HCT116 (cell line): Measurements from ENCODE around the gene HOTAIR. TPM values are rescaled to one million over a fixed set of nuclear protein-coding genes. Genes with fewer than 3 reads are reported as not detected.

Experiments
- ATAC-seq: fragments of 200-7000 bp; cut with Tn5 transposase; 2 replicates; pipeline ENCODE4 v1.9.1; 2020; ENCODE audit warnings: mild to moderate bottlenecking, moderate library complexity
- BruUV-seq: library from RNA; stranded (reverse); fragments of 400-500 nt; replicated peaks from 2 replicates; lab custom pipeline; 2021; lab: Mats Ljungman, UMichigan
- CTCF ChIA-PET: fragments of 300-600 bp; sonication (Branson Sonifier 250); formaldehyde crosslinking; loops from one replicate; lab custom pipeline; 2021; ENCODE audit warnings: antibody characterized with exemption; lab: Charles Lee
- POLR2A ChIA-PET: fragments of 300-600, 350-600 bp; sonication (Branson Sonifier 250); formaldehyde crosslinking; loops from one replicate; lab custom pipeline; 2021; ENCODE audit warnings: antibody characterized with exemption; lab: Charles Lee
- RAD21 ChIA-PET, 2 experiments: fragments of 300-600 bp; sonication (Branson Sonifier 250); formaldehyde crosslinking; loops; one replicate each; lab custom pipeline; 2023; ENCODE audit warnings: low total read pairs in 2 of 2; ENCODE audit not compliant: uncharacterized antibody in 2 of 2, unreplicated experiment in 2 of 2, low non-redundant PET in 1 of 2; lab: Charles Lee
- DNase-seq: peaks from one replicate; pipeline ENCODE4 v3.0.0-alpha.2; 2010; ENCODE audit warnings: low read depth, low spot score
- H2AFZ ChIP-seq: fragments of 200-600 bp; shearing (Covaris generic), sonication (generic); 2 replicates; pipeline ENCODE4 v1.6.1; 2017; ENCODE audit warnings: low read depth, mixed run types, mixed read lengths, antibody characterized with exemption, low read length; ENCODE audit not compliant: poor library complexity, severe bottlenecking
- H3K27ac ChIP-seq: 2 replicates; pipeline ENCODE4 v1.5.1; 2012; ENCODE audit warnings: low read depth, low read length
- H3K27me3 ChIP-seq: fragments of 200-600 bp; sonication (generic); 2 replicates; pipeline ENCODE4 v1.6.1; 2016; ENCODE audit warnings: mixed run types, low read length, mixed read lengths; ENCODE audit not compliant: insufficient read depth
- H3K36me3 ChIP-seq, 2 experiments: fragments of 200-500 bp in 1 of 2; fragments of 200-600 bp in 1 of 2; sonication (Bioruptor generic) in 1 of 2; sonication (generic) in 1 of 2; 2 replicates each; pipeline versions ENCODE4 v1.5.1 to v1.6.1; 2014 to 2016; ENCODE audit warnings: low read length in 2 of 2, inconsistent platforms in 1 of 2, mixed read lengths in 1 of 2, mixed run types in 1 of 2; ENCODE audit not compliant: insufficient read depth in 2 of 2, control insufficient read depth in 1 of 2
- H3K4me1 ChIP-seq, 2 experiments: fragments of 200-600 bp in 1 of 2; sonication (generic) in 1 of 2; 2 replicates each; pipeline versions ENCODE4 v1.5.1 to v1.6.1; 2012 to 2017; ENCODE audit warnings: low read length in 2 of 2, inconsistent platforms in 1 of 2, mild to moderate bottlenecking in 1 of 2, mixed read lengths in 1 of 2, mixed run types in 1 of 2, moderate library complexity in 1 of 2; ENCODE audit not compliant: insufficient read depth in 2 of 2, control insufficient read depth in 1 of 2
- H3K4me2 ChIP-seq: fragments of 200-600 bp; sonication (generic); 2 replicates; pipeline ENCODE4 v1.6.1; 2017; ENCODE audit warnings: mixed run types, low read length, mixed read lengths
- H3K4me3 ChIP-seq, 2 experiments: fragments of 200-600 bp in 1 of 2; sonication (generic) in 1 of 2; replicated peaks in 1 of 2; 2 replicates each; pipeline ENCODE4 v1.5.1; 2011 to 2016; ENCODE audit warnings: low read length in 2 of 2, control low read depth in 1 of 2, low read depth in 1 of 2, mild to moderate bottlenecking in 1 of 2, mixed read lengths in 1 of 2, mixed run types in 1 of 2
- H3K79me2 ChIP-seq: fragments of 200-600 bp; sonication (generic); 2 replicates; pipeline ENCODE4 v1.6.1; 2017; ENCODE audit warnings: mild to moderate bottlenecking, mixed run types, low read length, moderate library complexity, mixed read lengths; ENCODE audit not compliant: insufficient read depth
- H3K9ac ChIP-seq: fragments of 200-600 bp; sonication (generic); 2 replicates; pipeline ENCODE4 v1.6.1; 2016; ENCODE audit warnings: low read length, mixed read lengths
- H3K9me2 ChIP-seq: fragments of 200-600 bp; sonication (generic), shearing (Covaris generic); 2 replicates; pipeline ENCODE4 v1.6.1; 2017; ENCODE audit warnings: mixed run types, mild to moderate bottlenecking, moderate library complexity; ENCODE audit not compliant: insufficient read depth
- H3K9me3 ChIP-seq, 2 experiments: fragments of 200-500 bp in 1 of 2; fragments of 200-600 bp in 1 of 2; sonication (Bioruptor generic) in 1 of 2; sonication (generic) in 1 of 2; 2 replicates each; pipeline ENCODE4 v1.6.1; 2014 to 2017; ENCODE audit warnings: low read length in 2 of 2, mixed read lengths in 2 of 2, inconsistent platforms in 1 of 2, low read depth in 1 of 2, mild to moderate bottlenecking in 1 of 2, mixed run types in 1 of 2, moderate library complexity in 1 of 2; ENCODE audit not compliant: control insufficient read depth in 1 of 2, insufficient read depth in 1 of 2
- H4K20me1 ChIP-seq: fragments of 200-600 bp; sonication (generic), shearing (Covaris generic); 2 replicates; pipeline ENCODE4 v1.6.1; 2017; ENCODE audit warnings: mixed run types, mild to moderate bottlenecking, moderate library complexity; ENCODE audit not compliant: insufficient read depth
- ELF1 ChIP-seq: IDR thresholded peaks from 2 replicates; pipeline ENCODE4 v1.6.1; 2012; ENCODE audit warnings: low read depth, borderline replicate concordance
- EZH2 ChIP-seq: fragments of 200-600 bp; sonication (generic); IDR thresholded peaks from 2 replicates; pipeline ENCODE4 v1.6.1; 2017; ENCODE audit warnings: antibody characterized with exemption, mixed run types
- JUND ChIP-seq: IDR thresholded peaks from 2 replicates; pipeline ENCODE4 v1.6.1; 2012
- MAX ChIP-seq: IDR thresholded peaks from 2 replicates; pipeline ENCODE4 v1.6.1; 2012
- POLR2AphosphoS5 ChIP-seq: IDR thresholded peaks from 2 replicates; pipeline ENCODE4 v1.6.1; 2011; ENCODE audit warnings: mild to moderate bottlenecking, low read depth, low read length, moderate library complexity
- REST ChIP-seq: IDR thresholded peaks from 2 replicates; pipeline ENCODE4 v1.6.1; 2012; ENCODE audit warnings: low read depth
- SIN3A ChIP-seq: IDR thresholded peaks from 2 replicates; pipeline ENCODE4 v1.6.1; 2012; ENCODE audit warnings: low read depth
- SP1 ChIP-seq: IDR thresholded peaks from 2 replicates; pipeline ENCODE4 v1.6.1; 2012; ENCODE audit warnings: low read depth
- TCF7L2 ChIP-seq: IDR thresholded peaks from 2 replicates; pipeline ENCODE4 v1.7.0; 2011; ENCODE audit warnings: borderline replicate concordance, inconsistent platforms; ENCODE audit not compliant: insufficient read depth, insufficient read length; ENCODE audit errors: extremely low read depth
- intact Hi-C: fragments of 100-400 bp; cut with micrococcal nuclease; formaldehyde crosslinking; loops from 2 replicates; pipeline ENCODE4 v1.10.0; 2022
- total RNA-seq: library from RNA; stranded (reverse); gene quantifications from one replicate; pipeline ENCODE4 v1.2.1, GENCODE V29; 2021; ENCODE audit not compliant: unreplicated experiment

HOTAIR gene
- total RNA-seq, 1 experiment from 2014 or later = 0.25 TPM

GRCh38 chr12:53959314-53959713, 15.4 kb downstream of the HOTAIR start:
- no peak overlapping the region for H3K4me2 ChIP-seq
- no peaks in the 10 kb centered on the region for H3K9me2 ChIP-seq
- BruUV-seq = no TSS peak
- no peak for ATAC-seq
- ChIA-PET RAD21 (no interaction called here), CTCF (no interaction called here), POLR2A (no interaction called here)
- no peak for DNase-seq
- no peaks in the 10 kb centered on the region for H3K4me1 ChIP-seq
- no peak overlapping the region for H2AFZ ChIP-seq
- H3K79me2 ChIP-seq = no peaks in the 10 kb centered on the region
- no peaks in the 10 kb centered on the region for H3K27me3 ChIP-seq
- H3K9ac ChIP-seq = no peak overlapping the region
- no peak for TF ChIP-seq ELF1
- no peak for TF ChIP-seq POLR2AphosphoS5
- TF ChIP-seq SP1 = no peak
- no peak for TF ChIP-seq MAX
- no peak for TF ChIP-seq SIN3A
- TF ChIP-seq JUND = no peak
- no peak for TF ChIP-seq REST
- TF ChIP-seq EZH2 = no peak
- no peak for TF ChIP-seq TCF7L2
- intact Hi-C loops = no loop called here
- H3K4me3 ChIP-seq = no peak overlapping the region
- H3K9me3 ChIP-seq = no peaks in the 10 kb centered on the region
- H4K20me1 ChIP-seq = no peaks in the 10 kb centered on the region
- H3K36me3 ChIP-seq = no peaks in the 10 kb centered on the region
- no peak overlapping the region for H3K27ac ChIP-seq
